AML-193 (cell line): Measurements from ENCODE around the gene OGFOD3.
"Not testable (repeated sequence)": the region's sequence is repeated elsewhere in the genome, so short reads cannot be mapped to it uniquely, and the experiment has no call there.

Experiments used
- DNase-seq, 2 experiments: peaks; one replicate each; lab custom pipeline; 2025; lab: John Stamatoyannopoulos, UW

The OGFOD3 gene

DNA sequence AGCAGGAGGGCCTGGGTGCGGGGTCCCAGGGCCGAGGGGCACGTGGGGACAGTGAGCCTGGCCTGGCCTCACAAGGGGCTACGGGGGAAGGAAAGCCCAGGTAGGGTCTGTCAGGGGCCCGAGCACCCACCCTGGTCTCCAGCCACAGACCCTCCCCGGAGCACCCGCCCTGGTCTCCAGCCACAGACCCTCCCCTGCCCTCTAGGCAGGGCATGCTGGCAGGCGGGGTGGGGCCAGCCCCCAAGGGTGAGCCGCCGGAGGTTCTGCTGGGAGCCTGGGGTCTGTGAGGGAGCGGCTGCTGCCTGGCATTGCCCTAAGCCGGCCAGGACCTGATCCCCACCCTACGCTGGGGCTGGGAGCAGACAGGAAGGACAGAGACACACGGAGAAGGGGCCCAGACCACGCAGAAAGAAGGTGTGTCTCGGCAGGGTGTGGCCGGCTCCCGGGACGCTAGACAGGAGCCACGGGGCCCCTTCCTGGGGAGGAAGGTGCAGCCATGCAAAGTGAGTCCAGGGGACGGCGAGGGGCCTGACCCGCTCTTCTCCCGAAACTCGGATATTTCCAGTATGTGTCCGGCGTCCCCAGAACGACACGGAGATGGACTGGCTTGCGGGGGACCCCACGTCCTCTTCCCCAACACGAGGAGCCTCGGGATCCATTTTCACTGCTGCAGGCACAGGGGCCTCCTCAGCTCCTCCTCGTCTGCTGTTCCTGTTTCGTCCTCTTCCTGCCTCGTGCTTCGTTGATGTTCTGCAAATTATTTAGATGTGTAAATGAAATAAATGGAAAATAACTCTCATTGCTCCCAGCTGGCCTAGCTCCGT lies 31.3 kb downstream of the OGFOD3 start:
- no peak for DNase-seq

DNA sequence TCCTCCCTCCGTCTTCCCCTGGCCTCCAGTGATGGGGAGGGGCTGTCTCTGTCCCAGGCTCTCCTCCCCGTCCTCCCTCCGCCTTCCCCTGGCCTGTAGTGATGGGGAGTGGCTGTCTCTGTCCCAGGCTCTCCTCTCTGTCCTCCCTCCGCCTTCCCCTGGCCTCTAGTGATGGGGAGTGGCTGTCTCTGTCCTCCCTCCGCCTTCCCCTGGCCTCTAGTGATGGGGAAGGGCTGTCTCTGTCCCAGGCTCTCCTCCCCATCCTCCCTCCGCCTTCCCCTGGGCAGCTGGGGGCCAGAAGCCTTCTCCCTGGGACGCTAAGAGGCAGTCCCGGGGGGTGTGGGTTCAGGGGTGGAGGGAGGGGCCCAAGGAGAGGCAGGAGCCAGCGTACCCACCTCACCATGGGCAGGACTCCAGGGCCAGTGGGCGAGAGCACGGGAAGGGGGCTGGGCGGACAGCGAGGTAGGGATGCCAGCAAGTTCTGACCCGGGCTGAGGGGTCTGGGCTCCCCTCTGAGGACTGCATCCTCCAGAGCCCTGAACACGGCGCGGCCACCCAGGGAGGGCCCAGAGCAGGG lies 32.0 kb downstream of the OGFOD3 start:
- no peak for DNase-seq

DNA sequence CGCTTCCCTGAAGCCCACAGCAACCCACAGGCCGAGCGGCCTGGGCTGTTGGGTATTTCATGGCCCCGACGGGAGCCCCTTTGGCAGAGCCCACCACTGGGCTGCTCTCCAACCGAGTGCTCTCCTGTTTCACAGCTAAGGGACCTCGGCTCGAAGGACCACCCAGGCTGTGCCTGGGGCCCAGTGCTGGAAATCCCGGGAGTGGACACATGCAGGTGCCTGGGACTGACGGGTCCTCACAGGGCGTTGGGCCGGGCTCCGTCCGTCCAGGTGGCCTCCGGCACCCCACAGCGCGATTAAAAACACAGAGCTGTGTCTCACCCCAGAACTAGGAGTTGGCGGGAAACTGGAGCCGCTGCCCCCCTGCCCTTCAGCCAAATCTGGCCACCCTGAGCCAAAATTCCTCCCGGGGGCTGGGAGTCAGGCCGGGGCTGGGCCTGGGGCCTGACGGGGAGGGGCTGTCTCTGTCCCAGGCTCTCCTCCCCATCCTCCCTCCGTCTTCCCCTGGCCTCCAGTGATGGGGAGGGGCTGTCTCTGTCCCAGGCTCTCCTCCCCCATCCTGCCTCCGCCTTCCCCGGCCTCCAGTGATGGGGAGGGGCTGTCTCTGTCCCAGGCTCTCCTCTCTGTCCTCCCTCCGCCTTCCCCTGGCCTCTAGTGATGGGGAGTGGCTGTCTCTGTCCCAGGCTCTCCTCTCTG lies 32.7 kb downstream of the OGFOD3 start:
- no peak for DNase-seq

GRCh38 chr17:82384730-82385481 lies 33.5 kb downstream of the OGFOD3 start:
- DNase-seq: no peak

GRCh38 chr17:82384051-82384729 lies 34.2 kb downstream of the OGFOD3 start:
- no peak for DNase-seq

- no peak for DNase-seq
Measured at GRCh38 chr17:82383411-82383810, 35.0 kb downstream of the OGFOD3 start.

DNA sequence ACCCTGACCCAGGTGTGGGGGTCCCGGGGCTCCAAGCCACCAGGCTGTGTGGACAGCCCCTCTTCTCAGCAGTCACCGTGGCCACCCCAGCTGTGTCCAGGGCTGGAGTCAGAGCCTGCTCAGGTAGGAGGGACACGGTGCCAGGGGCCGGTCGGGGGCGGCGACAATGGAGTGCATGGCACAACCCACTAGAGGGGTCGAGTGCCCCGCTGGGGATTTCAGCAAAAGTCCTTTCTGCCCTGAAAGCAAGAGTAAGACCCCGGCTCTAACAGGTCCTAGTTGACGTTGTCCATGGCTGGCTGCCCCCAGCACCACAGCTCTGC lies 35.5 kb downstream of the OGFOD3 start:
- no peak for DNase-seq

DNA sequence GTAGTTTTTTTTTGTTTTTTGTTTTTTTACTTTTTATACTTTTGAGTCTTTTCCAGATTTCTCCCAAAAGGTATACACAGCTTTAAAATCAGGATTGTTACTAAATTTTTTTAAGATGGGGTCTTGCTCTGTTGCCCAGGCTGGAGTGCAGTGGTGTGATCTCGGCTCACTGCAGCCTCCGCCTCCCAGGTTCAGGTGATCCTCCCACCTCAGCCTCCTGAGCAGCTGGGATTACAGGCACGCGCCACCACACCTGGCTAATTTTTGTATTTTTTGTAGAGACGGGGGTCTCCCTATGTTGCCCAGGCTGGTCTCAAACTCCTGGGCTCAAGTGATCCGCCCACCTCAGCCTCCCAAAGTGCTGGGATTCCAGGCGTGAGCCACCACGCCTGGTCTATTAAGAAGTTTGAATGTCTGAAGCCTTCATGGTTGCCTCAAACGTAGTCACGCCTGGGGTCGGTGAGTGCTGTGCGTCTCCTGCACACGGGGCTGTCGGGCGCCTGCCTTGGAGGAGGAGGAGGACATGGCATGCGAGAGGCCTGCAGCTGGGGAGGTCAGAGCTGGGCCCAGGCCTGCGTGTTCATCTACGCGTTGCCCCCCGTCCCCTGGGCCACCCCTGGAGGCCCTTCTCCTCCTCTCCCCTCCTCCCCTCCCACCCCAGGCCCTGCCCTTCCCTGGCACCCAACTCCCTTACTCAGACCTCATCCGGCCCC lies 36.0 kb downstream of the OGFOD3 start:
- not testable (repeated sequence) for DNase-seq

GRCh38 chr17:82381703-82382009 lies 36.7 kb downstream of the OGFOD3 start:
- not testable (repeated sequence) for DNase-seq

DNA sequence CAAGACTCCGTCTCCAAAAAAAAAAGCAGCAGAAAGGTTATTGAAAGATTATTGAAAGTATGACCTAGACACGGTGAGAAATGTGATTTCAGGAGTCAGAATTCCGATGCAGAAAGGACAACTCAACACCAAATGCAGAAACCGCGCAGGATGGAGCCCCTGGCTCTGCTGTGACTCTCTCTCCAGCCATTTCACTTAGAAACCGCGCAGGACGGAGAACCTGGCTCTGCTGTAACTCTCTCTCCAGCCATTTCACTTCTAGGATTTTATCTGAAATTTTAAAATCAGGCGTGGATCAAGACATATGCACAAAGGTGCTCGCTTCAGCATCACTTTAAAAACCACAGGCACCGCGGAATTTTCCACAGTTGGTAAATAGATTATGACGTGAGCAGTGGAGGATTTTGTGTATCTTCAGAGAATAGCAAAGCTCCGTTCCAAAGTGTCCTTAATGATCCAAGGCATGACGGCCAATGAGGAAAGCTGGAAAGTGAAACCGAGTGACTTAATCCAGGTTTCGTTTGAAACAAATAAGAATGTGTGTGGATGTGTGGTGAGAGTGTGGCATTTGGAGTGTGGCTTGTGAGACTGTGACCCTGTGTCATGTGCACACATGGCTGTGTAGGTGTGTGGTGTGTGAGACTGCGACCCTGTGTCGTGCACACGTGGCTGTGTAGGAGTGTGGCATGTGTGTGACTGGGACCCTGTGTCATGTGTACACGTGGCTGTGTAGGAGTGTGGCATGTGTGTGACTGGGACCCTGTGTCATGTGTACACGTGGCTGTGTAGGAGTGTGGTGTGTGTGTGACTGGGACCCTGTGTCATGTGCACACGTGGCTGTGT lies 37.3 kb downstream of the OGFOD3 start:
- DNase-seq: no peak

GRCh38 chr17:82378741-82379021 lies 39.7 kb downstream of the OGFOD3 start:
- no peak for DNase-seq

DNA sequence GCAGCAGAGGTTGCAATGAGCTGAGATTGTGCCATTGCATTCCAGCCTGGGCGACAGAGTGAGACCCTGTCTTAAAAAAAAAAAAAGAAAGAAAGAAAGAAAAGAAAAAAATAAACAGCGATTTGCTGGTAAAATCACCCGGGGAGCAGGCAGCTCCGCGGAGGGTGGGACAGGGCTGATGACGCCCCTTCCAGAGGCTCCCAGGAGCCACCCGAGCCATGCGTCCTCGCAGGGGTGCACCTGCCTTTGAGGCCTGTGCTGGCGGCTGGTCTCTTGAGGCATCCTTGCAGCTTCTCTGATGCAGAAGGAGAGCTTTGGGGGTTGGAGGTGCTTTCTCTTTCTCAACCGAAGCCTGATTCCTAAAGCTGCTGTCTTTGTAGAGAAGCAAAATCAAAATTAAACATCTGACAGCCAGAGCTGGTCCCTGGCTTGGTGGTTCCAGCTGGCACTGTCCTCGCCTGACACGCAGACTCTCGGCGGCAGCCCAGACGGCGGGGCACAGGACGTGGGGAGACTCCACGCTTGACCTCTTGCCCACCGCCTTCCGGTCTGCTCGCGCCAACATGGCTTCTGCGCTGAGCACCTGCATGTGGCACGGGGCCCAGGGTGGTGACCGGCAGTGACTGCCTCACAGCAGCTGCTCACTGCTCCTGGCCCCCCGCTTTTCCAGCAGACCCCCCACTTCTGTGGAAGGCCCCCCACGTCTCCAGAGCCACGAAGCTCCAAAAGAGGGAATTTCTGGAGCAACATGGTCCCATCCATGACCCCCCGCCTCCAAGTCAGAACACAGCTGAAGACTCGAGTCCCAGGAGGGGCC lies 40.3 kb downstream of the OGFOD3 start:
- no peak for DNase-seq

GRCh38 chr17:82377294-82377693 lies 41.1 kb downstream of the OGFOD3 start:
- DNase-seq: not testable (repeated sequence)

- DNase-seq: no peak
Measured at GRCh38 chr17:82376042-82376730, 42.2 kb downstream of the OGFOD3 start.

DNA sequence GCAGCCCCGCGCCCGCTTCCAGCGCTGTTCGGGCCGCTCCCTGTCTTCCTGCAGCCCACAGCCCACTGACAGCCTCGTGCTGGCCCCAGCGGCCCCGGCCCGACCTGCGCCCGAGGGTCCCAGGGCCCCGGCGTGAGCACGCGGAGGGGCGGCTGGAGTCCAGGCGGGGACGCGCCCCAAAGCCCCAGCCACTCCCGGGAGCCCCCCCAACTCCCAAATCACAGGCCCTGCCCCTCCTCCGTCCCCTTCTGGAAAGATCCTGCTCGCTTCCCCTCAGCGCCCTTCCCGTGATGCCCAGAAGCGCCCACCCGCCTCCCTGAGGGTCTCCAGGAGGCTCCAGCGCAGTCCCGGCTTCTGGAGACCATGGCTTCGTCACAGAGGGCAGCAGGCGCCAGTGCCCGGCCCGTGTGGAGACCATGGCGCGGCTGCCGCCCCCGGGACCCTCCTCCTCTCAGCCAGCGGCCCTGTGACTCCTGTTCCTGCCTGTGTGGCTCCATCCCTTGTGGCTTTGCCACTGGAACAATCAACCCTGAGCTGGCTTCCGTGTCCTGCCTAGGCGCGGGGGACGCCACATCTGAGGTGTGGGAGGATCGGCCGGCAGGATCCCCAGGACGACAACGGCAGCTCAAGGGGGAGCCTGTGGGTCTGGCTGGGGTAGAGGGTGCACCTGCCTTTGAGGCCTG lies 42.9 kb downstream of the OGFOD3 start:
- DNase-seq: no peak

- DNase-seq: no peak
Measured at GRCh38 chr17:82374626-82375331, 43.6 kb downstream of the OGFOD3 start.

GRCh38 chr17:82373731-82374625 lies 44.4 kb downstream of the OGFOD3 start:
- DNase-seq: no peak
